ENCODE data around the gene DUSP22. TPM values are rescaled to one million over a fixed set of nuclear protein-coding genes. Genes with fewer than 3 reads are reported as not detected.
A peak's percentile ranks its signal among the peaks of the same experiment; 100 is the strongest.

DUSP22 gene
- polyA plus RNA-seq, 4 donors: 18.8 to 40.0 (median 29.1) TPM

DNA sequence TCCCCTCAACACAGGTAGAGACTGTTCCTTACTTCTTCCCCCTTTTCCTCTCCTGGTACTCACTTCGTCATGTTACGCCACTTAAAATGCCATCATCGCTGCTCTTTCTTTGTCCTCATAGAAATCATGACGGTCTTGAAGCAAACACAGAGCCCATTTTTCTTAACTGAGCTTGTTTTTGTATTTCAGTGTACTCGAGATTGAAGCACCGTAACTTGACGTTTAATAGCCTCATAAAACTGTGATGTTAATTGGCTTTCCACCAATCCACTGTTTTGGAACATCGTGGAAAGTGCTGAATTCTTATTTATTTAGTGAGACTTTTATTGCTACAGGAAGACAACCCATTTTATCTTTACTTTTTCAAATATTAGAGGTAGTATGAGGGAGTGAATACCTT is 38.7 kb downstream of the DUSP22 start:
- WGBS, 3 donors: 53 to 69% (median 62%) methylated on average over 8 of the region's 8 CpGs
- peaks cover 0 to 13% (median 0%) of the 10 kb centered on the region in 3 donors for H3K36me3 ChIP-seq (ENCODE audit: control insufficient read depth in 3 of 3, insufficient read depth in 2 of 3, low read depth in 1 of 3, low read length in 3 of 3)
- H3K4me3 ChIP-seq (ENCODE audit: low read depth in 1 of 3, low read length in 3 of 3): no peak overlapping the region
- FAIRE-seq (no peak), DNase-seq (peak; percentile 10 to 43)
- no peaks in the 10 kb centered on the region for H3K27me3 ChIP-seq (ENCODE audit: control insufficient read depth in 3 of 3, insufficient read depth in 3 of 3, low read length in 3 of 3)
- peak overlapping the region in 2 of 3 donors; percentile 1 to 53 for H3K27ac ChIP-seq (ENCODE audit: low read depth in 1 of 3, low read length in 2 of 3)
- H3K4me1 ChIP-seq (ENCODE audit: control insufficient read depth in 3 of 3, insufficient read depth in 2 of 3, low read depth in 1 of 3, low read length in 2 of 3): peaks cover 0 to 9% (median 8%) of the 10 kb centered on the region in 3 donors
- no peaks in the 10 kb centered on the region for H3K9me3 ChIP-seq (ENCODE audit: control insufficient read depth in 2 of 2, insufficient read depth in 1 of 2, low read depth in 1 of 2, low read length in 1 of 2)

DNA sequence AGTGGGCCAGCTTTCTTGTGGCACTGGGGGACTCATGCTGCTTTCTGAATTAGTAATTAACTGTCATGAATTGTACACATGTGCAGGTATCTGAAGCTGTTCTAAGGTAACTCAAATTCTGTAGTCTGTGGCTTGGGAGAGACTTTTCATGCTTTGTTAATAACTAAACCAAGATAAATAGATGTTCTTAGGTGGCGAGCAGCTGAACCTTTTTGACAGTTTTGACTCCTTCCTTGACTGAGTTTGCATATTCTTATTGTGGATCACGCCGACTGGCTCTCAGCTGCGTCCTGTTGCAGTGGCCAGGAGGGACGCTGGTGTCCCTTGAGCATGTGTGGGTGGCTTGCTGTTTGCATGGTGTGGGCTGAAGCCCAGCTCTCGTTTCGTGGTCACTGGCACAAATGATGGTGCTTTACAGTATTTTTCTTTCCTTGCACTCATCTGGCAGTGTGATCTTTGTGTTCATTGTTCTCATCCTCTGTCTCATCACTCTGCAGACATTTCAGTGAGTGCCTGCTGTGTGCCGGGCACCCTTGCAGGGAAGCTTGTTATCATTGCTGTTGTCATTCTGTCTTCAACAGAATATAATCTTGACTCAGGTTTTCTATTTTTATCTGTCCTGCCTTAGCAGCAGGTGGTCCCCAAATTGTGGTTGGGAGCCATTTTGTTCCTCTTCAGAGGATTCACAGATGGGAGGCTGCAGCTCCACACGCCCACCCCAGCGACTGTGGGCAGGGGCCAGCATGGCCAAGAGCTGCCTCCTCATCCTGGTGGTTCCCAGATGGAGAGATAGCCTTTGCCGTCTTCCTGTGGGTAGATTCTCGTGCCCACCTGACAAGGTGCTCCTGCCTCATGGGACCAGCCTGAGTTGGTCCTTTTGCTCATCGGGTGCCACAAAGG is 39.6 kb downstream of the DUSP22 start:
- peaks cover 0 to 16% (median 0%) of the 10 kb centered on the region in 3 donors for H3K36me3 ChIP-seq (ENCODE audit: control insufficient read depth in 3 of 3, insufficient read depth in 2 of 3, low read depth in 1 of 3, low read length in 3 of 3)
- H3K27me3 ChIP-seq (ENCODE audit: control insufficient read depth in 3 of 3, insufficient read depth in 3 of 3, low read length in 3 of 3): no peaks in the 10 kb centered on the region
- FAIRE-seq (no peak), DNase-seq (no peak)
- H3K4me3 ChIP-seq (ENCODE audit: low read depth in 1 of 3, low read length in 3 of 3): no peak overlapping the region
- no peaks in the 10 kb centered on the region for H3K9me3 ChIP-seq (ENCODE audit: control insufficient read depth in 2 of 2, insufficient read depth in 1 of 2, low read depth in 1 of 2, low read length in 1 of 2)
- H3K27ac ChIP-seq (ENCODE audit: low read depth in 1 of 3, low read length in 2 of 3): peak overlapping the region in 1 of 3 donors; percentile 2
- H3K4me1 ChIP-seq (ENCODE audit: control insufficient read depth in 3 of 3, insufficient read depth in 2 of 3, low read depth in 1 of 3, low read length in 2 of 3): peaks cover 0 to 9% (median 8%) of the 10 kb centered on the region in 3 donors
- WGBS, 3 donors: 76 to 79% (median 77%) methylated on average over 13 of the region's 13 CpGs

DNA sequence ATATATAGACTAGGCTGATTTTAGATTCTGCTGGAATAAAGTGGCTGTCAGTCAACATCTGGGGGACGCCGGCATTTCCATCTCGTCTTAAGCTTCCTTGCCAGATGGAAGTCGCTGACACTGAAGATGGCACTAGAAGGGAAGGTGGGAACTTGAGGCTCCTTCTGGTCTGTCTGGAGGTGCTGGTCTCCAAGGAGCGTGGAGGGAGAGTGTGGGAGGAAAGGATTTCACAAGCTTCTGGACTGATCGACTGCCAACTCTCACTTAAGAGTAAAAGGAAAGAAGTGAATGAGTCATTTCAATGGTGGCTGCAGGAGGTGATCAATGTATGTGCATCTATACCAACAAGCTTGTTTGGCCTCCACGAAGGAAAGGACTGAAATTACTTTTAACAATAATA is 40.4 kb downstream of the DUSP22 start:
- no peak for DNase-seq
- no peak for FAIRE-seq
- 78 to 88% (median 83%) methylated on average over 7 of the region's 7 CpGs for WGBS, 3 donors
- peaks cover 0 to 8% (median 6%) of the 10 kb centered on the region in 3 donors for H3K4me1 ChIP-seq (ENCODE audit: control insufficient read depth in 3 of 3, insufficient read depth in 2 of 3, low read depth in 1 of 3, low read length in 2 of 3)
- H3K4me3 ChIP-seq (ENCODE audit: low read depth in 1 of 3, low read length in 3 of 3): no peak overlapping the region
- H3K9me3 ChIP-seq (ENCODE audit: control insufficient read depth in 2 of 2, insufficient read depth in 1 of 2, low read depth in 1 of 2, low read length in 1 of 2): no peaks in the 10 kb centered on the region
- H3K27me3 ChIP-seq (ENCODE audit: control insufficient read depth in 3 of 3, insufficient read depth in 3 of 3, low read length in 3 of 3): no peaks in the 10 kb centered on the region
- H3K36me3 ChIP-seq (ENCODE audit: control insufficient read depth in 3 of 3, insufficient read depth in 2 of 3, low read depth in 1 of 3, low read length in 3 of 3): peaks cover 0 to 8% (median 0%) of the 10 kb centered on the region in 3 donors
- no peak overlapping the region for H3K27ac ChIP-seq (ENCODE audit: low read depth in 1 of 3, low read length in 2 of 3)

DNA sequence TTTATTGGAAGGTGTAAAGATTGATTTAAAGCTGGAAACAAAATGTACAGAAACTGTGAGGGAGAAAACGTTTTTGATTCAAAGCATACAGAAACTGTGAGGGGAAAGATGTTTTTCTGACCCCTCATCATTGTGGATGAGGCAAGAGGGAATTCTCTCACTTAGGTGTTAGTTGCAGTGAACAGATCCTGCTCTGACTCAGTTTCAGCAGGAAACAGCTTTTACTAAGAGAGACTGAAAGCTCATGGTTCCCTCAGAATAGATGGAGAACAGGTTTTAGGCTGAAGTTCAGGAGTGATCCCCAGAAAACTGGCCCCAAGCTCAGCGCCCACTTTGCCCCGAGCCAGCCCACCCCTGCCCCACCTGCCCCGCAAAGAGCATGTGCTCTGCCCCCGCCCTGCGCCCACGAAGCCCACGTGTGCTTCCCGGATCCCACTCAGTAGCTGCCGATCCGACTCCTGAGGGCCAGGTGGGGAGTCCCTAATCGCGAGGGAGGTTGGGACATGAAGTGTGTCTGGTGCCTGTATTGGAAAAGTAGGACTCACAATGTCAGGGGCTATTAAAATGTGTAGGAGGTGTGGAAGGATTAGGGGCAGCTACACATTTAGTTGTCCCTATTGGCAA is 41.2 kb downstream of the DUSP22 start:
- no peak for DNase-seq
- Histone ChIP-seq H3K4me1 (ENCODE audit: control insufficient read depth in 3 of 3, insufficient read depth in 2 of 3, low read depth in 1 of 3, low read length in 2 of 3) (peaks cover 0 to 9% (median 8%) of the 10 kb centered on the region in 3 donors), H3K4me3 (ENCODE audit: low read depth in 1 of 3, low read length in 3 of 3) (no peak overlapping the region), H3K27me3 (ENCODE audit: control insufficient read depth in 3 of 3, insufficient read depth in 3 of 3, low read length in 3 of 3) (no peaks in the 10 kb centered on the region), H3K27ac (ENCODE audit: low read depth in 1 of 3, low read length in 2 of 3) (no peak overlapping the region), H3K9me3 (ENCODE audit: control insufficient read depth in 2 of 2, insufficient read depth in 1 of 2, low read depth in 1 of 2, low read length in 1 of 2) (no peaks in the 10 kb centered on the region), H3K36me3 (ENCODE audit: control insufficient read depth in 3 of 3, insufficient read depth in 2 of 3, low read depth in 1 of 3, low read length in 3 of 3) (peaks cover 0 to 7% (median 0%) of the 10 kb centered on the region in 3 donors)
- no peak for FAIRE-seq
- 86 to 87% (median 87%) methylated on average over 13 of the region's 13 CpGs for WGBS, 3 donors

DNA sequence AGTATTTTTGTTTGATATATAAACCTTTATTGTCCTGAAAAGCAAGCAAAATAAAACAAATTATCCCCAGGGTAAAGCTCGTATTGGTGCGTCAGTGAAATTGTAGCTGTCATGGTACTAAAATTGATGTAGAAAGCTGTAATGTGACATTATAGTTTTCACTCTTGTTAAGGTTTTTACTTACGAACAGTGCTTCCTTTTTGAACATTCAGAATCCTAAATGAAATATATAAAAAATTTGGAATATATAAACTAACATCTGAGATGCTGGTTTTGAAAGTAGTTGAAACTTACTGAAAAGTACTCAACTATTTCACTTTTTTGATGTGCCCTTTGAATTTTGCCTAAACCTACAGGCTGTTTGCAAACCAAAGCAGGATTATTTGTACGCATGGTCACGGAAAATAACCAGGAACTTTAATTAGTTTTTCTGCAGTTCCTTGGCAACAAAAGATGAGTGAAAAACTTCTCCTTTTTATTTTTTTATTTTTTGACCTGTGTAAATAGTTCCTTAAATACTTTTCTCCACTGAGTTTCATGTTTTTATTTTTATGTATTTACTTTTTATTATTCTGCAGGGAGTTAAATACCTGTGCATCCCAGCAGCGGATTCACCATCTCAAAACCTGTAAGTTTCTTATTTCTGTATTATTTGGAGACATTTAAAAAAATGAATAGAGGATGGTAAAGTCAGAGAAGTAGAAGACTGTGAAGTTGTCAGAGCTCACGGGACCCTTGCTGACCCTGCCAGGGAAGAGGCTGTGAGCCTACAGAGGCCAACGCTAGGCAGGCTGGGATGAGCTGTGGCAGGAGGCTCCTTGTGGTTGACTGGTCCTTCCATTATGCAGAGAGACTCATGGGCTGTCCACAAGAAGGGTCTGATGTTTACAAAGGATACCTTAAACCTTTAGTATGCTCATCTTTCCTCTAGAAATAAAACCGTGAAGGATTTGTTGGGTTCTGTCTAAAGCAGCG is 42.5 kb downstream of the DUSP22 start:
- no peak for FAIRE-seq
- no peak overlapping the region for H3K27ac ChIP-seq (ENCODE audit: low read depth in 1 of 3, low read length in 2 of 3)
- peaks cover 0 to 10% (median 8%) of the 10 kb centered on the region in 3 donors for H3K4me1 ChIP-seq (ENCODE audit: control insufficient read depth in 3 of 3, insufficient read depth in 2 of 3, low read depth in 1 of 3, low read length in 2 of 3)
- no peaks in the 10 kb centered on the region for H3K27me3 ChIP-seq (ENCODE audit: control insufficient read depth in 3 of 3, insufficient read depth in 3 of 3, low read length in 3 of 3)
- no peak for DNase-seq
- 90 to 93% (median 91%) methylated on average over 10 of the region's 10 CpGs for WGBS, 3 donors
- H3K36me3 ChIP-seq (ENCODE audit: control insufficient read depth in 3 of 3, insufficient read depth in 2 of 3, low read depth in 1 of 3, low read length in 3 of 3): peaks cover 0 to 7% (median 0%) of the 10 kb centered on the region in 3 donors
- no peaks in the 10 kb centered on the region for H3K9me3 ChIP-seq (ENCODE audit: control insufficient read depth in 2 of 2, insufficient read depth in 1 of 2, low read depth in 1 of 2, low read length in 1 of 2)
- no peak overlapping the region for H3K4me3 ChIP-seq (ENCODE audit: low read depth in 1 of 3, low read length in 3 of 3)

DNA sequence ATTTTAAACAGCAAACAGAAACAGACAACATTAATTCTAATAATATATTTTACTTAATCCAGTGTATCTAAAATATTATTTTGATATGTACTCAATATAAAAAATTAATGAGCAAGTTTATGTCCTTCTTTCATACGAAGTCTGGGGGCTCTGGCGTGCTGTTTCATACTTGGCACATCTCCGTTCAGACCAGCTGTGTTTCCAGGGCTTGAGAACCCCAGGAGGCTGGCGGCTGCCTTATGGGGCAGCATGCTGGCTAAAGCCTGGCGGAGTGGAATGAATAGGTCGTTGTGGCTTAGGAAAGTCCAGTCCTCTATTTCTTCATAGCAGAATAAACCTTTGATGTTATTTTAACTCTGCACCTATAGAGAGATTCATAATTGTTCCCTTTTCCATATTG is 43.3 kb downstream of the DUSP22 start:
- FAIRE-seq (no peak), DNase-seq (no peak)
- Histone ChIP-seq H3K4me3 (ENCODE audit: low read depth in 1 of 3, low read length in 3 of 3) (no peak overlapping the region), H3K27me3 (ENCODE audit: control insufficient read depth in 3 of 3, insufficient read depth in 3 of 3, low read length in 3 of 3) (no peaks in the 10 kb centered on the region), H3K9me3 (ENCODE audit: control insufficient read depth in 2 of 2, insufficient read depth in 1 of 2, low read depth in 1 of 2, low read length in 1 of 2) (no peaks in the 10 kb centered on the region), H3K27ac (ENCODE audit: low read depth in 1 of 3, low read length in 2 of 3) (no peak overlapping the region), H3K36me3 (ENCODE audit: control insufficient read depth in 3 of 3, insufficient read depth in 2 of 3, low read depth in 1 of 3, low read length in 3 of 3) (peaks cover 0 to 8% (median 0%) of the 10 kb centered on the region in 3 donors), H3K4me1 (ENCODE audit: control insufficient read depth in 3 of 3, insufficient read depth in 2 of 3, low read depth in 1 of 3, low read length in 2 of 3) (peaks cover 0 to 10% (median 8%) of the 10 kb centered on the region in 3 donors)
- 81 to 87% (median 85%) methylated on average over 6 of the region's 6 CpGs for WGBS, 3 donors

DNA sequence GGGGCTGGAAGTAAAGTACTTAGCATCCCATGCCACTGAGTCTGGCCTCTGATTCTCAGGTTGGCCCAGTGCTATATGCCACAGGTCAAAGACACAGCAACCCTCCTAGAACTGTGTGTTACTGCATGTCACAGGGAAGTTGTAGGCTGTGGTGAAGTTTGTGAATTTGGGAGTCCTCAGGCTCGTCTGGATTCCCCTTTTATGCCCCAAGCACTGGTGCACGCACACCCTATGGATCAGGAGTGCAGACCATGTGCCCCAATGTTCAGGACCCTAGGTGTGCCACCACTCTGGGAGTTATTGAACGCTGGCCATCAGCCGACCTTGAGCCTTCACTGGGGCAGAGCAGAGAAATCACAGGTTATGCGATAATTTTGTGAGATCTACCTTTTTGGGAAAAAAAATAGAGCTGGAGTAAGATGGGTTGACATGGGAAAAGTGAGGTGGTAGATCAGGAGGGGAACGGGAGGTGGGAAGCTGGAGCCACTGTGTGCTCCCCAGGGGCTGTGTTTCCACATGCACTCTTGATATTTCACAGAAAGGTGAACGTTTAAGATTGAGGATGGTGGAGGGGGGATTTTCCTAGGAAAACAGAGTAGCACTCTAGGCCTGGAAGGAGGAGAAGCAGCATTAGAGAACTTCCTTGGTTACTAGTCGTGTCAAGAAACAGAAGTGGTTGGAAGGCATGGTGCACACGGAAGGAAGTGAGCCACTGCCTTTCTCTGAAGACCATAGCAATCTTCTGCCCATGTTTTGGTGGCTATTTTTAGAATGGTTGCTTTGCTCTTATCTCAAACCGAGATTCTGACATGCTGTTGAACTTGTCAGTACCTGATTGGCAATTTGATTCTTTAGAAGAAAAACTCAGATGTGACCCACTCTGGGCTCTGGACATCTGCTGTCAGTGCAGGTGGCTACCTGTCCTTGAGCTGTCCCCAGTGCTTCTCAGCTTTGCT is 44.1 kb downstream of the DUSP22 start:
- Histone ChIP-seq H3K4me1 (ENCODE audit: control insufficient read depth in 3 of 3, insufficient read depth in 2 of 3, low read depth in 1 of 3, low read length in 2 of 3) (peaks cover 0 to 7% (median 5%) of the 10 kb centered on the region in 3 donors), H3K27me3 (ENCODE audit: control insufficient read depth in 3 of 3, insufficient read depth in 3 of 3, low read length in 3 of 3) (no peaks in the 10 kb centered on the region), H3K9me3 (ENCODE audit: control insufficient read depth in 2 of 2, insufficient read depth in 1 of 2, low read depth in 1 of 2, low read length in 1 of 2) (peaks cover 0 to under 1% of the 10 kb centered on the region in 2 donors), H3K27ac (ENCODE audit: low read depth in 1 of 3, low read length in 2 of 3) (peak overlapping the region in 1 of 3 donors; percentile 13), H3K36me3 (ENCODE audit: control insufficient read depth in 3 of 3, insufficient read depth in 2 of 3, low read depth in 1 of 3, low read length in 3 of 3) (peaks cover 0 to 16% (median 0%) of the 10 kb centered on the region in 3 donors), H3K4me3 (ENCODE audit: low read depth in 1 of 3, low read length in 3 of 3) (no peak overlapping the region)
- DNase-seq: no peak
- WGBS, 3 donors: 67 to 72% (median 71%) methylated on average over 10 of the region's 10 CpGs
- FAIRE-seq: no peak

Data from small intestine (tissue), 7 donors.